ENCODE measurements around the gene UNG. TPM values are rescaled to one million over a fixed set of nuclear protein-coding genes. Genes with fewer than 3 reads are reported as not detected.

UNG gene
- total and polyA plus RNA-seq, 9 of the 15 experiments (the other 6 are each of a cell fraction or from before 2014, with no cell fraction given): 8.4 to 59.8 (median 41.0) TPM

DNA sequence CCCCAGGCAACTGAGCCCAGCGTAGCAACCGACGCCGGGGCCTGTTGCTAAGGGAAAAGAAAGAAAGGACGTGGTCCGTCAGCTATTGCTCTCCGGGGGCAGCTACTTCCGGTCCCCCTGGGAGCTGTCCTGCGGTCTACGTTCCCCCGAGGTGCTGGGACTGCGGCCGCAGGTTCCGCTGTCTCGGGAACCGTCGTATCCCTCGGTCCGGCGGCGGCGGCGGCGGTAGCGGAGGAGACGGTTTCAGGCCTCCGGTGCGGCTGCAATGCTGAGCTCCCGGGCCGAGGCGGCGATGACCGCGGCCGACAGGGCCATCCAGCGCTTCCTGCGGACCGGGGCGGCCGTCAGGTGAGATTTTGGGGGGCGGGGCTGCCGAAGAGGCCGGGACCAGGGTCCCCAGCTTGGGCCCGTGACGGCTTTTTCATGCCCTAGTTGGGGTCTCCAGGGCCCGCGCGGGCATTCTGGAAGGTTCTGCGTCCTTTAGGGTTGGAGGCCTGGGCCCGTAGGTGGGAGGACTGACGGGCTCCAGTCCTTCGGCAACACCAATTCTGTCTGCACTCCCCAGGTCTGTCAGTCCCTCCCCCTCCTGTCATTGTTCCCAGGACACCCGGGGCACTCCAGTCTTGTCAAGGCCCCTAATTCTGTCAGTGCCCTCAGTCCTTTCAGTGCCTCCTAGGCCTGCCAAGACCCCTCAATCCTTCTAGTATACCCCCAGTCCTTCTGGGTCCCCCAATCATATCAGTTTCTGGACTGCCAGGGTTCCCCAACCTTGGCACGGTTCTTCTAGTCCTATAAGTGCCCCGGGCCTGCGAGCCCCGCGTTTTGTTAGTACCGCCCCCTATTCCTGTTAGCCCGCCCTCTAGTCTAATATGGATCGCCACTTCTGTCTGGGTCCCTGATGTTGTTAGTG lies 44.7 kb upstream of the UNG start, which contains the start of gene USP30 (continued):
- TF ChIP-seq NCOA1 (IDR thresholded peaks at IDR 0.05; ENCODE audit: low read depth) (peak; percentile 98), ZKSCAN3 (CRISPR knock-in tag; IDR thresholded peaks at IDR 0.05) (no peak), ZFX (CRISPR knock-in tag; IDR thresholded peaks at IDR 0.05) (peak; percentile 89), RNF2 (IDR thresholded peaks at IDR 0.05) (0 out of 2 replicates have a peak, but pooled peaks have one; percentile 36), CAMTA2 (CRISPR knock-in tag; conservative IDR thresholded peaks at IDR 0.05) (no peak), NR2F6 (CRISPR knock-in tag; IDR thresholded peaks at IDR 0.05) (no peak), ZBTB34 (CRISPR knock-in tag; IDR thresholded peaks at IDR 0.05) (no peak), ZNF699 (CRISPR knock-in tag; IDR thresholded peaks at IDR 0.05; ENCODE audit: insufficient replicate concordance) (no peak), FOXJ3 (CRISPR knock-in tag; IDR thresholded peaks at IDR 0.05) (0 out of 2 replicates have a peak, but pooled peaks have one; percentile 20), HINFP (tag; conservative IDR thresholded peaks at IDR 0.05; ENCODE audit: low read depth) (no peak), XRCC5 (IDR thresholded peaks at IDR 0.05; ENCODE audit: low read depth, low read length) (peak; percentile 99), SP2 (IDR thresholded peaks at IDR 0.05; ENCODE audit: extremely low read depth, low read depth, low read length, poor library complexity, severe bottlenecking) (no peak), FOS (IDR thresholded peaks at IDR 0.05; ENCODE audit: extremely low read depth, insufficient read length) (no peak), JUND (IDR thresholded peaks at IDR 0.05; ENCODE audit: borderline replicate concordance, low read depth, low read length) (peak; percentile 61), JUND (tag; IDR thresholded peaks at IDR 0.05; ENCODE audit: borderline replicate concordance, low read depth, low read length) (peak; percentile 41; the same call in 1 of the 3 replicates), ETV6 (IDR thresholded peaks at IDR 0.05; ENCODE audit: borderline replicate concordance in 1 of 2, low read depth in 2 of 2, low read length in 1 of 2) (no peak), ETV6 (CRISPR knock-in tag; IDR thresholded peaks at IDR 0.05; ENCODE audit: borderline replicate concordance) (no peak)
- TF ChIP-seq, protein P1, sequence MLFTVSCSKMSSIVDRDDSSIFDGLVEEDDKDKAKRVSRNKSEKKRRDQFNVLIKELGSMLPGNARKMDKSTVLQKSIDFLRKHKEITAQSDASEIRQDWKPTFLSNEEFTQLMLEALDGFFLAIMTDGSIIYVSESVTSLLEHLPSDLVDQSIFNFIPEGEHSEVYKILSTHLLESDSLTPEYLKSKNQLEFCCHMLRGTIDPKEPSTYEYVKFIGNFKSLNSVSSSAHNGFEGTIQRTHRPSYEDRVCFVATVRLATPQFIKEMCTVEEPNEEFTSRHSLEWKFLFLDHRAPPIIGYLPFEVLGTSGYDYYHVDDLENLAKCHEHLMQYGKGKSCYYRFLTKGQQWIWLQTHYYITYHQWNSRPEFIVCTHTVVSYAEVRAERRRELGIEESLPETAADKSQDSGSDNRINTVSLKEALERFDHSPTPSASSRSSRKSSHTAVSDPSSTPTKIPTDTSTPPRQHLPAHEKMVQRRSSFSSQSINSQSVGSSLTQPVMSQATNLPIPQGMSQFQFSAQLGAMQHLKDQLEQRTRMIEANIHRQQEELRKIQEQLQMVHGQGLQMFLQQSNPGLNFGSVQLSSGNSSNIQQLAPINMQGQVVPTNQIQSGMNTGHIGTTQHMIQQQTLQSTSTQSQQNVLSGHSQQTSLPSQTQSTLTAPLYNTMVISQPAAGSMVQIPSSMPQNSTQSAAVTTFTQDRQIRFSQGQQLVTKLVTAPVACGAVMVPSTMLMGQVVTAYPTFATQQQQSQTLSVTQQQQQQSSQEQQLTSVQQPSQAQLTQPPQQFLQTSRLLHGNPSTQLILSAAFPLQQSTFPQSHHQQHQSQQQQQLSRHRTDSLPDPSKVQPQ (CRISPR knock-in tag; IDR thresholded peaks at IDR 0.05; ENCODE audit: borderline replicate concordance): no peak
- TF ChIP-seq, protein P2, sequence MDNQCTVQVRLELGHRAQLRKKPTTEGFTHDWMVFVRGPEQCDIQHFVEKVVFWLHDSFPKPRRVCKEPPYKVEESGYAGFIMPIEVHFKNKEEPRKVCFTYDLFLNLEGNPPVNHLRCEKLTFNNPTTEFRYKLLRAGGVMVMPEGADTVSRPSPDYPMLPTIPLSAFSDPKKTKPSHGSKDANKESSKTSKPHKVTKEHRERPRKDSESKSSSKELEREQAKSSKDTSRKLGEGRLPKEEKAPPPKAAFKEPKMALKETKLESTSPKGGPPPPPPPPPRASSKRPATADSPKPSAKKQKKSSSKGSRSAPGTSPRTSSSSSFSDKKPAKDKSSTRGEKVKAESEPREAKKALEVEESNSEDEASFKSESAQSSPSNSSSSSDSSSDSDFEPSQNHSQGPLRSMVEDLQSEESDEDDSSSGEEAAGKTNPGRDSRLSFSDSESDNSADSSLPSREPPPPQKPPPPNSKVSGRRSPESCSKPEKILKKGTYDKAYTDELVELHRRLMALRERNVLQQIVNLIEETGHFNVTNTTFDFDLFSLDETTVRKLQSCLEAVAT (IDR thresholded peaks at IDR 0.05): peak in 1 of 2 experiments; percentile 92; a peak in 2 of 4 replicates

Data from K562 (cell line).